B cell (primary cell): Measurements from ENCODE around the gene SF1. TPM values are rescaled to one million over a fixed set of nuclear protein-coding genes. Genes with fewer than 3 reads are reported as not detected.

Experiments used
- ATAC-seq: fragments of 200-7000 bp; cut with Tn5 transposase; one replicate; pipeline ENCODE4 v1.10.0; 2021; ENCODE audit warnings: low read depth, mild to moderate bottlenecking, moderate number of reproducible peaks, moderate library complexity
- CTCF ChIA-PET: fragments of 350-600 bp; sonication (Branson Sonifier 250); formaldehyde crosslinking; loops from one replicate; lab custom pipeline; 2021; ENCODE audit warnings: antibody characterized with exemption, inconsistent platforms; lab: Charles Lee
- POLR2A ChIA-PET: fragments of 350-600 bp; sonication (Branson Sonifier 250); formaldehyde crosslinking; loops from one replicate; lab custom pipeline; 2021; ENCODE audit warnings: antibody characterized with exemption; lab: Charles Lee
- DNase-seq: peaks from one replicate; pipeline ENCODE4 v3.0.0; 2013
- H2AFZ ChIP-seq: 2 replicates; pipeline ENCODE4 v1.6.1; 2012; ENCODE audit warnings: mild to moderate bottlenecking, low read depth, low read length; ENCODE audit not compliant: insufficient read depth, poor library complexity, severe bottlenecking
- H3K27ac ChIP-seq, 2 donors: 1 replicate in 1 of 2; 2 replicates in 1 of 2; pipeline ENCODE4 v1.5.1; 2012 to 2013; ENCODE audit warnings: low read length in 2 of 2, mild to moderate bottlenecking in 2 of 2, moderate library complexity in 1 of 2
- H3K27me3 ChIP-seq, 4 experiments: fragments of 200-600 bp in 1 of 4; sonication (generic) in 1 of 4; replicated peaks in 1 of 4; 1 replicate in 2 of 4; 2 replicates in 2 of 4; pipeline versions ENCODE4 v1.6.1 to v1.7.0; 2013 to 2016; ENCODE audit warnings: low read length in 3 of 4, mild to moderate bottlenecking in 2 of 4, mixed read lengths in 1 of 4, moderate library complexity in 1 of 4; ENCODE audit not compliant: insufficient read depth in 4 of 4, control insufficient read depth in 3 of 4; ENCODE audit errors: control extremely low read depth in 1 of 4
- H3K36me3 ChIP-seq, 2 experiments: replicated peaks in 1 of 2; 1 replicate in 1 of 2; 2 replicates in 1 of 2; pipeline versions ENCODE4 v1.6.1 to v1.7.1; 2013; ENCODE audit warnings: low read length in 1 of 2; ENCODE audit not compliant: insufficient read depth in 2 of 2, control insufficient read depth in 1 of 2; ENCODE audit errors: control extremely low read depth in 1 of 2, extremely low read depth in 1 of 2
- H3K4me1 ChIP-seq, 2 donors: fragments of 200-600 bp in 1 of 2; sonication (generic) in 1 of 2; 1 replicate in 1 of 2; 2 replicates in 1 of 2; pipeline versions ENCODE4 v1.5.1 to v1.6.1; 2013 to 2017; ENCODE audit warnings: low read length in 2 of 2; ENCODE audit not compliant: control insufficient read depth in 2 of 2, insufficient read depth in 2 of 2
- H3K4me2 ChIP-seq: replicated peaks from 2 replicates; pipeline ENCODE3; 2012; ENCODE audit warnings: mild to moderate bottlenecking, low read depth, low read length; ENCODE audit not compliant: poor library complexity, severe bottlenecking
- H3K4me3 ChIP-seq, 5 experiments: fragments of 200-600 bp in 1 of 5; sonication (generic) in 1 of 5; 1 replicate in 3 of 5; 2 replicates in 2 of 5; pipeline versions ENCODE4 v1.5.1 to v1.7.0; 2011 to 2016; ENCODE audit warnings: low read length in 4 of 5, mild to moderate bottlenecking in 4 of 5, low read depth in 2 of 5, control low read depth in 1 of 5, moderate library complexity in 1 of 5; ENCODE audit not compliant: insufficient read depth in 1 of 5; ENCODE audit errors: control extremely low read depth in 1 of 5, extremely low read depth in 1 of 5
- H3K79me2 ChIP-seq: fragments of 200-600 bp; sonication (generic); one replicate; pipeline ENCODE4 v1.6.0; 2016; ENCODE audit warnings: low read length; ENCODE audit not compliant: control insufficient read depth, insufficient read depth
- H3K9ac ChIP-seq: fragments of 200-600 bp; sonication (generic); 2 replicates; pipeline ENCODE4 v1.6.1; 2017; ENCODE audit warnings: mild to moderate bottlenecking, low read length, moderate library complexity
- H3K9me3 ChIP-seq, 3 donors: one replicate each; pipeline versions ENCODE4 v1.6.1 to v1.7.1; 2013; ENCODE audit warnings: low read length in 2 of 3; ENCODE audit not compliant: control insufficient read depth in 2 of 3, insufficient read depth in 1 of 3; ENCODE audit errors: control extremely low read depth in 1 of 3
- H4K20me1 ChIP-seq: 2 replicates; pipeline ENCODE4 v1.6.0; 2012; ENCODE audit warnings: mild to moderate bottlenecking, low read length; ENCODE audit not compliant: insufficient read depth, control insufficient read depth, poor library complexity, severe bottlenecking
- H3K27ac Mint-ChIP-seq: one replicate; pipeline ENCODE4 v1.8.0; 2021; ENCODE audit warnings: mixed read lengths
- H3K27me3 Mint-ChIP-seq: one replicate; pipeline ENCODE4 v1.8.0; 2021; ENCODE audit warnings: mixed read lengths
- H3K4me1 Mint-ChIP-seq: one replicate; pipeline ENCODE4 v1.8.0; 2021; ENCODE audit warnings: mixed read lengths
- H3K4me3 Mint-ChIP-seq: one replicate; pipeline ENCODE4 v1.8.0; 2021; ENCODE audit warnings: mixed read lengths
- H3K9me3 Mint-ChIP-seq: one replicate; pipeline ENCODE4 v1.8.0; 2022; ENCODE audit warnings: mixed read lengths; ENCODE audit not compliant: insufficient read depth
- CTCF ChIP-seq: fragments of 200-600 bp; IDR thresholded peaks from one replicate; pipeline ENCODE4 v1.8.0; 2022; ENCODE audit warnings: antibody characterized with exemption, mild to moderate bottlenecking
- EZH2 ChIP-seq: IDR thresholded peaks from 2 replicates; pipeline ENCODE4 v1.6.1; 2012; ENCODE audit warnings: borderline replicate concordance, low read depth, mild to moderate bottlenecking, moderate library complexity, low read length; ENCODE audit not compliant: insufficient read depth, poor library complexity, severe bottlenecking
- WGBS: methylation state at CpG from one replicate; pipeline ENCODE4 v1.1.5; 2013; ENCODE audit warnings: missing lambda C conversion rate; ENCODE audit not compliant: insufficient coverage; 5-methylcytosine and 5-hydroxymethylcytosine counted together
- intact Hi-C: fragments of 100-400 bp; cut with micrococcal nuclease; formaldehyde crosslinking; loops from one replicate; pipeline ENCODE4 v1.10.0; 2022
- polyA plus RNA-seq: library from polyadenylated mRNA; depleted of rRNA; stranded (reverse); fragments of >200 nt; gene quantifications from 2 replicates; pipeline ENCODE4 v1.2.3, GENCODE V29; 2012
- total RNA-seq, 2 donors: library from RNA; stranded (reverse); fragments of 120-200 nt in 1 of 2; gene quantifications; 1 replicate in 1 of 2; 2 replicates in 1 of 2; pipeline versions ENCODE4 v1.2.3 to v1.2.4, GENCODE V29; 2013 to 2022

Gene SF1
- total and polyA plus RNA-seq, 2 donors (not counting 1 experiment from before 2014, with no cell fraction given) = 369 to 931 TPM

- H3K27ac ChIP-seq = no peak overlapping the region
- no peak overlapping the region for H3K4me3 ChIP-seq
- intact Hi-C loops = no loop called here
- no peak overlapping the region for H2AFZ ChIP-seq
- no peaks in the 10 kb centered on the region for H3K9me3 ChIP-seq
- CTCF ChIA-PET = interaction anchor here (13.7 kb wide), 1 partner anchor 13 kb away, joined by 280 read pairs; no protein-coding TSS in a partner anchor
- Mint-ChIP-seq H3K27ac (no peak overlapping the region), H3K4me3 (no peak overlapping the region), H3K9me3 (no peaks in the 10 kb centered on the region), H3K27me3 (no peaks in the 10 kb centered on the region), H3K4me1 (peaks cover 31% of the 10 kb centered on the region)
- no peak for DNase-seq
- POLR2A ChIA-PET = interaction anchor here (2.0 kb wide), 1 partner anchor 8 kb away, joined by 11 read pairs; no protein-coding TSS in a partner anchor
- no peak for TF ChIP-seq EZH2
- TF ChIP-seq CTCF = no peak
- H3K36me3 ChIP-seq = peaks cover 0 to 23% of the 10 kb centered on the region in 2 experiments
- no peaks in the 10 kb centered on the region for H4K20me1 ChIP-seq
- peaks cover 7 to 23% of the 10 kb centered on the region in 2 donors for H3K4me1 ChIP-seq
- 97% methylated on average over 21 of the region's 26 CpGs for WGBS
- no peak for ATAC-seq
- no peak overlapping the region for H3K9ac ChIP-seq
- H3K27me3 ChIP-seq = no peaks in the 10 kb centered on the region
- H3K4me2 ChIP-seq = no peak overlapping the region
- peaks cover 70% of the 10 kb centered on the region for H3K79me2 ChIP-seq
These were observed 24.0 kb downstream of the SF1 start for GRCh38 chr11:64754124-64754918.
